OCI-LY7 (cell line): ENCODE data around the gene CTNNAL1.

Experiments used
- EZH2phosphoT487 ChIP-seq: fragments of 200-600 bp; sonication (generic); IDR thresholded peaks from 2 replicates; pipeline ENCODE4 v1.6.1; 2018; ENCODE audit warnings: low read depth, borderline replicate concordance, mild to moderate bottlenecking, mixed run types, antibody characterized with exemption, low read length, moderate library complexity, mixed read lengths
- TF ChIP-seq, protein P1 (sequence below): fragments of 200-600 bp; sonication (generic); conservative IDR thresholded peaks from 2 replicates; pipeline ENCODE4 v1.5.1; 2014; ENCODE audit warnings: mild to moderate bottlenecking, antibody characterized with exemption, low read length, moderate library complexity, mixed read lengths

DNA sequence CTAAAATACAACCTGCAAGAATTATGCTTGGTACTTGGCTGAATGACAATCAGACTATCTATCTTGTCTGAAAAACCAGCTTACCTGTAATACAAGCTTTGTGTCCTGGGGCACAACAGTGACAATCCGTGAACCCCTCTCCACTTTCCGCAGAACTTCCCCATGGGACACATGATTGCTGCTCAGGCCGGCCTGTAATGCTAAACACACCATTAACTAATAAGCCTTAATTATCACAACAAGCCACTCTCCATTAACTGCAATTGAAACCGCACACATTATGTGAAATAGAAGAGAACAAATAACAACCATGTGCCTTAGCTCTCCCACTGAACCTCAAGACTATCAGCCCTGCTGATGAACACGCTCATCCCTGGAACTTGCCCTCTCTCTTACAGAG, 113.1 kb downstream of the CTNNAL1 start:
- TF ChIP-seq, protein P1, sequence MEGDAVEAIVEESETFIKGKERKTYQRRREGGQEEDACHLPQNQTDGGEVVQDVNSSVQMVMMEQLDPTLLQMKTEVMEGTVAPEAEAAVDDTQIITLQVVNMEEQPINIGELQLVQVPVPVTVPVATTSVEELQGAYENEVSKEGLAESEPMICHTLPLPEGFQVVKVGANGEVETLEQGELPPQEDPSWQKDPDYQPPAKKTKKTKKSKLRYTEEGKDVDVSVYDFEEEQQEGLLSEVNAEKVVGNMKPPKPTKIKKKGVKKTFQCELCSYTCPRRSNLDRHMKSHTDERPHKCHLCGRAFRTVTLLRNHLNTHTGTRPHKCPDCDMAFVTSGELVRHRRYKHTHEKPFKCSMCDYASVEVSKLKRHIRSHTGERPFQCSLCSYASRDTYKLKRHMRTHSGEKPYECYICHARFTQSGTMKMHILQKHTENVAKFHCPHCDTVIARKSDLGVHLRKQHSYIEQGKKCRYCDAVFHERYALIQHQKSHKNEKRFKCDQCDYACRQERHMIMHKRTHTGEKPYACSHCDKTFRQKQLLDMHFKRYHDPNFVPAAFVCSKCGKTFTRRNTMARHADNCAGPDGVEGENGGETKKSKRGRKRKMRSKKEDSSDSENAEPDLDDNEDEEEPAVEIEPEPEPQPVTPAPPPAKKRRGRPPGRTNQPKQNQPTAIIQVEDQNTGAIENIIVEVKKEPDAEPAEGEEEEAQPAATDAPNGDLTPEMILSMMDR, result no peak
- no peak for TF ChIP-seq EZH2phosphoT487
